GM21423 (cell line): ENCODE data around the gene DCAKD.

ENCODE experiments used
- ATAC-seq: cut with Tn5 transposase; IDR thresholded peaks from one replicate; pipeline ENCODE4 v1.9.1; 2021; ENCODE audit warnings: mild to moderate bottlenecking, moderate library complexity; ENCODE audit not compliant: unreplicated experiment

The DCAKD gene

GRCh38 chr17:45006927-45007461, 44.4 kb downstream of the DCAKD start:
- no peak for ATAC-seq

- ATAC-seq: no peak
Observed at GRCh38 chr17:45005700-45006099, 45.7 kb downstream of the DCAKD start.

- no peak for ATAC-seq
Observed at GRCh38 chr17:45004388-45004787, 47.0 kb downstream of the DCAKD start.

- no peak for ATAC-seq
Observed at GRCh38 chr17:45003877-45004276, 47.6 kb downstream of the DCAKD start.

GRCh38 chr17:45001310-45001709, 50.1 kb downstream of the DCAKD start:
- ATAC-seq: no peak

- no peak for ATAC-seq
Observed at GRCh38 chr17:44999433-44999832, 52.0 kb downstream of the DCAKD start.

GRCh38 chr17:44998646-44999045, 52.8 kb downstream of the DCAKD start:
- no peak for ATAC-seq

GRCh38 chr17:44997733-44998520, 53.5 kb downstream of the DCAKD start:
- no peak for ATAC-seq

- ATAC-seq: no peak
Observed at GRCh38 chr17:44996304-44996703, 55.1 kb downstream of the DCAKD start.

- no peak for ATAC-seq
Observed at GRCh38 chr17:44995436-44996001, 55.9 kb downstream of the DCAKD start.

GRCh38 chr17:44992242-44992939, 59.0 kb downstream of the DCAKD start:
- no peak for ATAC-seq

GRCh38 chr17:44990994-44991393, 60.4 kb downstream of the DCAKD start:
- no peak for ATAC-seq

- ATAC-seq: no peak
Observed at GRCh38 chr17:44989552-44990138, 61.8 kb downstream of the DCAKD start.

- ATAC-seq: no peak
Observed at GRCh38 chr17:44988044-44988942, 63.1 kb downstream of the DCAKD start.

- ATAC-seq: no peak
Observed at GRCh38 chr17:44983563-44983962, 67.9 kb downstream of the DCAKD start.

- ATAC-seq: no peak
Observed at GRCh38 chr17:44982113-44982702, 69.2 kb downstream of the DCAKD start.

GRCh38 chr17:44981221-44981968, 70.0 kb downstream of the DCAKD start:
- ATAC-seq: no peak

GRCh38 chr17:44979426-44979995, 71.9 kb downstream of the DCAKD start:
- no peak for ATAC-seq

- ATAC-seq: no peak
Observed at GRCh38 chr17:44978807-44979206, 72.6 kb downstream of the DCAKD start.
